ENCODE measurements around the gene KDM4B. TPM values are rescaled to one million over a fixed set of nuclear protein-coding genes. Genes with fewer than 3 reads are reported as not detected.

KDM4B gene
- total RNA-seq, 4 donors from 2014 or later = 16.3 to 38.3 (median 22.4) TPM

DNA sequence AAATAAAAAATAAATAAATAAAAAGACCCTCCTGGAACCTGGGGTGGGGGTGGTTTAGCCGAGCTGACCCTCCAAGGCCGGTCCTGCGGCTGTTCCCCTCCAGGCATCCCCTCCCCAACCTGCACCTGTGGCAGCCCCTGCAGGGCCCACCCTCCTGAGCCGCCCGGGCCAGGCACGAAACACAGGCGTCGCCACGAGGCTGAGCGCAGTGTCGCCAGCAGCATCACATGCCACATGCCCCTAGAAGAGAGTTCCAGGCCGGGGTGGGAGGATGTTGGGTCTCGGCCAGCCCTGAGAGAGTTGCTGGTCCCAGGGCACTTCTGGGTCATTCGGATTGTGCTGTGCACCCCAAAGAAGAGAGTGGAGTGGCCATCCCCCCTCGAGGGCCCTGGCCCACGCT, 82.0 kb downstream of the KDM4B start:
- ATAC-seq (ENCODE audit: low FRiP score) = no peak
- no peak for TF ChIP-seq CTCF (IDR thresholded peaks at IDR 0.05)
- DNase-seq (ENCODE audit: low spot score) = no peak

DNA sequence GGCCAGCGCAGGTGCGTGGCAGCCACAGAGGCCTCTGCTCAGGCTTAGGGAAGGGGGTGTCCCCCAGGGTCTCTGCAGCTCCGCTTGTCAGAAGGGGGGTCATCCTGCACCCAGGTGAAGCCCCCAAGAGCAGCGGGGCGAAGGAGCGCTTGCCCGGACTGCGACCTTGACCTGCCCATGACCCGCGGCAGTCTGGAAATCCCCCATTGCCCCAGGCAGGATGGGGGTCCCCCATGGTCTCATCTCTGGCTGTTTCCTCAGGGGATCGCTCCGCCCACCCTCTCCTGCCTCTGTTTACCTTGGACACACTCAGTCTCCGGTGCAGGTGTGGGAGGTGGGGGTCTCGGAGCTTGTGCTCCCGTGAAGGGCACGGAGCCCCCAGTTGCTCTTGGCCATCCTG, 82.7 kb downstream of the KDM4B start:
- TF ChIP-seq CTCF (IDR thresholded peaks at IDR 0.05) = no peak
- ATAC-seq (ENCODE audit: low FRiP score) (no peak), DNase-seq (ENCODE audit: low spot score) (no peak)

DNA sequence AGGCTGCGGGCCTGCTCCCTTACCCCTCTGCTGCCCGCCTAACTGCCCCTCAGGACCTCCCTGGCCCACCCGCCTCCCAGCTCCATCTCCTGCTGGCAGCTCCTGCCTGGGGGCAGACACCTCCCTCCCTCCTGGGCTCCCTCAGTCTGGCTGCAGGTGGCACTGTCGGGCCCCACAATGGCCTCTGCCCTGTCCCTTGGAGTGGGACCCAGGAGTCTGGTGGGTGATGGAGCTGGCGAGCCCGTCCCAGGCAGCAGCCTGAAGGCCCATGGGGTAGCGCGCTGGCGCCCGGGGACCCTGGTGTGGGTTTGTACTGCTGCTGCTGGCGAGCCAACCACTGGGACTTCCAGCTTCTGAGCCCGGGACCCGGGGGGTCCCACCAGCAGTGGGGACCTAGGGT, 83.6 kb downstream of the KDM4B start:
- DNase-seq (ENCODE audit: low spot score) = no peak
- TF ChIP-seq CTCF (IDR thresholded peaks at IDR 0.05) = no peak
- ATAC-seq (ENCODE audit: low FRiP score) = no peak

GRCh38 chr19:5052945-5053485, 84.1 kb downstream of the KDM4B start:
- no peak for DNase-seq (ENCODE audit: low spot score)
- no peak for TF ChIP-seq CTCF (IDR thresholded peaks at IDR 0.05)

DNA sequence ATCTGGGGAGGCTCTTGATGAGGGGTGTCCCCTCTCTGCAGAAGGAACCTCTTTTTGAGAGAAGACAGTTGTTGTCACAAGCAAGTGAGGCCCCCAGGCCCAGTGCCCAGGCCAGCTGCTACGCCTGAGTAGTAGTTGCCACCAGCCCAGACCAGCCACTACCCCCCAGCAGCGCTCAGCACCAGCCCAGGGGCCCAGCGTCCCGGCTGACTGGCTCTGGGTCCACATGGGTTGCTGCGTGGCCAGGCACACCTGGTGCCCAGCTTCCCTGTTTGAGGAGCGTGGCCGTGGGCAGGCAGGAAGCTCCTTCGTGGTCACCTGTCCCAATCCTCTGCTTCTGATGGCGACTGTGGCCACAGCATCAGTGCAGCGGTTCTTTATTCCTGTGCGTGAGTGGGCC, 84.7 kb downstream of the KDM4B start:
- no peak for ATAC-seq (ENCODE audit: low FRiP score)
- DNase-seq (ENCODE audit: low spot score) = no peak
- no peak for TF ChIP-seq CTCF (IDR thresholded peaks at IDR 0.05)

More at GRCh38 chr19:5052945-5053485, 84.1 kb downstream of the KDM4B start:
- no peak for ATAC-seq (ENCODE audit: low FRiP score)

- DNase-seq (ENCODE audit: low spot score) = no peak
- ATAC-seq (ENCODE audit: low FRiP score) = no peak
- no peak for TF ChIP-seq CTCF (IDR thresholded peaks at IDR 0.05)
Measured at GRCh38 chr19:5054551-5055456, 85.9 kb downstream of the KDM4B start.

- ATAC-seq (ENCODE audit: low FRiP score) = no peak
- DNase-seq (ENCODE audit: low spot score) = no peak
- TF ChIP-seq CTCF (IDR thresholded peaks at IDR 0.05) = no peak
Measured at GRCh38 chr19:5055457-5055776, 86.5 kb downstream of the KDM4B start.

Measured in omental fat pad (tissue), 4 donors.